Frontal cortex (tissue), 4 donors: ENCODE measurements around the gene TBC1D3E. TPM values are rescaled to one million over a fixed set of nuclear protein-coding genes. Genes with fewer than 3 reads are reported as not detected.
"Not testable (repeated sequence)": the region's sequence is repeated elsewhere in the genome, so short reads cannot be mapped to it uniquely, and the experiment has no call there.

Source experiments
- DNase-seq, 2 donors: peaks; one replicate each; pipeline ENCODE4 v3.0.0; 2012; ENCODE audit warnings: low spot score in 2 of 2
- FAIRE-seq: peaks from 2 replicates; lab custom pipeline; 2012; peaks lifted over from hg19 to GRCh38; lab: Jason Lieb, UNC
- small RNA-seq: library from RNA; depleted of rRNA; stranded (forward); fragments of <200 nt; gene quantifications from one replicate; pipeline ENCODE3, GENCODE V24; 2014
- total RNA-seq: library from RNA; depleted of rRNA; stranded (reverse); fragments of >200 nt; gene quantifications from one replicate; pipeline ENCODE4 v1.2.3, GENCODE V29; 2014
- donor health status: control.
- donor health status: control.
- donor health status: control.

The TBC1D3E gene
- total RNA-seq, result 0.41 TPM

DNA sequence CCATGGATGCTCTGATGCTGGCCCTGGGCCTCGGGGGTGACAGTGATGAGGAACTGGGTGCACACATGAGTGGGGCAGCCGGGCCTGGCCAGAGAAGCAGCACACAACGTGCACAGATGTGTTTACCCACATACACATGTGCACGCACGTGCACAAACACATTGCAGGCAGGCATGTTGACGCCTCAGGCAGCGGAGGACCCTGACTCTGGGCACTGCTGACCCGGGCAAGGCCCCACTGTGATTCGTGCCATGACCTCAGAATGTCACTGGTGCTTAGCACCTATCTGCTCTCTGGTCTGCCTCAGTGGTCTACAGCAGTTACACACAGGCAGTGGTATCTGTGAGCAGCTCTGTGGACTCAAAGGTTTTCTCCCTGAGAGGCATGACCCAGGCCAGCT, at the start of gene TBC1D3E:
TBC1D3E (plus strand) TSS at position 301 of the 400 bp plus-strand sequence. CDS start 1,545 bp downstream, outside the sequence.
- FAIRE-seq, result not testable (repeated sequence)

DNA sequence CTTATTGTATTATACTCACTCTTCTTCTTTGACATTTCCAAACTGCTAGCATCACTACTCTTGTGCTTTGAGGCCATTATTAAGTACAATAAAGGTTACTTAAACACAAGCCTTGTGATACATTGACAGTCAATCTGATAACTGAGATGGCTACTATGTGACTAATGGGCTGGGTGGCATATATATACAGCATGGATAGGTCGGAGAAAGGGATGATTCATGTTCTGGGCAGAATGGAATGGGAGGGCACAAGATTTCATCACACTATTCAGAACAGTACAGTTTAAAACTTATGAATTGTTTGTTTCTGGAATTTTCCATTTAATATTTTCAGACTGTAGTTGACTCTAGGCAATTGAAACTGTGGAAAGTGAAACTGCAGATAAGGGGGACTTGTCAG, 40.4 kb upstream of the TBC1D3E start:
- FAIRE-seq, DNase-seq: not testable (repeated sequence)

More for the DNA sequence above, at the start of gene TBC1D3E:
- not testable (repeated sequence) for DNase-seq

DNA sequence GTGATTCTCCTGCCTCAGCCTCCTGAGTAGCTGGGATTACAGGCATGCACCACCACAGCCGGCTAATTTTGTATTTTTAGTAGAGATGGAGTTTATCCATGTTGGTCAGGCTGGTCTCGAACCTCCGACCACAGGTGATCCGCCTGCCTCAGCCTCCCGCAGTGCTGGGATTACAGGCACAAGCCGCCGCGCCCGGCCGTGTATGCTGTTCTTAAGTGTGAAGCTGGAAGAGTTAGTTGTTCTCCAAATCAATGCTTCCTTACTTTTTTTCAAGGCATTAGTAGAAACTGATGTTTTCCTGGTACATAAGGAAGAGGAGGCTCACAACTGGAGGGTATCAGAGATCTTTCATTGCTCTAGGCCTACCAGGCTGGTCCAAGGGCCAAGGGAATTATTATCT, 39.6 kb upstream of the TBC1D3E start:
- not testable (repeated sequence) for DNase-seq, FAIRE-seq

DNA sequence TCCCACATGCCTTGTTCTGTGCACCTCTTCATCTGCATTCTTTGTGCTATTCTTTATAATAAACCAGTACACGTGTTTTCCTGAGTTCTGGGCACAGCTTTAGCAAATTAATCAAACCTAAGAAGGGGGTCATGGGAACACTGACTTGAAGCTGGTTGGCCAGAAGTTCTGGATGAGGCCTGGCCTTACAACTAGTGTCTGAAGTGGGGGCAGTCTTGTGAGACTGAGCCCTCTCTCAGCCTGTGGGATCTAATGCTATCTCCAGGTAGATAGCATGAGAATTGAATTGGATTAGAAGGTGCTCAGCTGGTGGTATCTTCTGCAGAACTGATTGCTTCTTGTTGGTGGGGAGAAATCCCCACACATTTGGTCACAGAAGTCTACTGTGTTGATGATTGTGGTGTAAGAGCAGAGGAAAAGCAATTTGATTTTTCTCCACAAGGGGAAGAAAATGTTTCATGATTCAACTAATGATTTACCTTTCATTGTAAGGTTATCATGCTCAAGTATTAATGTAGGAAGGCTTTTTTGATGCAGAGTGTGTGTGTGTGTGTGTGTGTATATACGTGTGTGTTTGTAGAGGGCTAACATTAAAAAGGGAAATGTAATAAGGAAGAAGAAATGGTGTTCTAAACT, 33.6 kb upstream of the TBC1D3E start:
- not testable (repeated sequence) for DNase-seq, FAIRE-seq

DNA sequence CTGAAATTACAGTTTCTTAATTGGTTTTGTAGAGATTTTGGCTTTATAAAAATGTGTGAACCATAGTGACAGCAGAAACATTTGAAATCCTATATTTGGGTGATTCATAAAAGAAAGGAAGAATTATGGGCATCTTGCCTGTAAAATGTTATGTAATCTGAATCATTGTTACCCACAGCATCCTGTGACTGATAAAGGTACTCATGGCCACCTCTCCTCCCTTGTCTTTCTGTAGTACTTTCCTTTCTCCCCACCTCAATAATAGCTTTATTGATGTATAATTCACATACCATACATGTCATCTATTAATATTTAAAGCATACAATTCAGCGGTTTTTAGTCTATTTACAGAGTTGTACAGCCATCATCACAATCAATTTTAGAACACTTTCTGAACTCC, 28.5 kb upstream of the TBC1D3E start:
- DNase-seq, FAIRE-seq: not testable (repeated sequence)

DNA sequence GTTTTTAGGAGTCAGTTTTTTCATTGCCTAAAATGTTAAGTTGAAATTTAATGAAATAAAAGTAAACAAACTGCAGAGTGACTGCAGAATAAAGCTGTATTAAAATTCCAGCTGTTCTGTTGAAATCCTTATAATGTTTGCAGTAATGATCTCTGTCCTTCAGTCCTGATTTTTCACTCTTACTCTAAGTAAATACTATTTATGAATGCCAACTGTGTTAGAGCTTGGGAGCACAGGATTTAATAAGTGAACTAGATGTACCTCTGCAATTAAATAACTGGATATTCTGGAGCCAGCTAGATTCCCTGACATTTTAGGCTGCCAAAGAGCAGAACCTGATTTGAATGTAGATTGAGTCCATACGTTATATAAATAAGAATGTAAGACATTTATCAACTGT, 7.9 kb upstream of the TBC1D3E start:
- FAIRE-seq, DNase-seq: not testable (repeated sequence)

DNA sequence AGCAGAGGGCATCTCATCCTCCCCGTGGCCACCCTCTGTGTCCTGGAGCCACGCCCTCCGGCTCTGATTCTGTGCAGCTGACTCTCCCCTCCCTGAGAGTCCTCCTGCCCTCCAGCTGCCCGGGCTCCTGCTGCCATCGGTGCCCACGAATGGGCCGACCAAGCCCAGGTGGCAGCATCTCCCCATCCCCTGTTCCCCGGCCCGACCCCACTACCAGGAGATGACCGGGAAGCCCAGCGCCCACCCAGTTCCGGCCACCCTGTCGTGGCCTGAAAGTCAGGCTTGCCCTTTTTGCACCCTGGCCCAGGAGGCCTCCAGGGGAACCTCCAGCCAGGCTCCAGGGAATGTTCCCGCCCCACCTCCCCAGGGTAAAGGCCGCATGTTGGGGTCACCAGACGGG, 7.1 kb downstream of the TBC1D3E start:
- not testable (repeated sequence) for DNase-seq, FAIRE-seq

Small RNA genes lying within 50 kb of the gene (small RNA-seq; reads per million reads assigned to genes)
- not detected for gene RF00019
- not detected for gene RNA5SP526

Other genes with a start within 250 kb of the TBC1D3E start
- gene TBC1D3K, start 203.5 kb upstream of the TBC1D3E start, total RNA-seq, result not detected
- gene TBC1D3L, start 138.9 kb upstream of the TBC1D3E start, total RNA-seq, result 3.3 TPM
- gene TBC1D3D, start 124.0 kb upstream of the TBC1D3E start, total RNA-seq, result not detected
- gene TBC1D3C, start 59.3 kb upstream of the TBC1D3E start, total RNA-seq, result not detected
- not detected for gene TBC1D3, start 64.6 kb downstream of the TBC1D3E start, total RNA-seq
- gene MRPL45, start 169.2 kb downstream of the TBC1D3E start, total RNA-seq, result 36.3 TPM
- gene GPR179, start 216.0 kb downstream of the TBC1D3E start, total RNA-seq, result 1.2 TPM
- 51.0 TPM for gene SOCS7, start 223.9 kb downstream of the TBC1D3E start, total RNA-seq